Measurements from ENCODE around the gene SMIM38.

SMIM38 gene

DNA sequence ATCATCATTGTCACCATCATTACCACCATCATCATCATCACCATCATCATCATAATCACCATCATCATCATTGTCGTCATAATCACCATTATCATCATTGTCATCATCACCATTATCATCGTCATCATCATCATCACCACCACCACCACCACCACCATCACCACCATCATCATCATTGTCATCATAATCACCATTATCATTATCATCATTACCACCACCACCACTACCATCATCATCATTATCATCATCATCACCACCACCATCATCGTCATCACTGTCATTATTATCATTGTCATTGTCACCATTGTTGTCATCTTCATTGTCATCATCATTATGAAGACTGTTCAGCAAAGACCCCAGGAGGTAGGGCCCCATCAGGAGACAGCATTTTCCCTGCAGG, 33.3 kb downstream of the SMIM38 start:
- no peak for DNase-seq

DNA sequence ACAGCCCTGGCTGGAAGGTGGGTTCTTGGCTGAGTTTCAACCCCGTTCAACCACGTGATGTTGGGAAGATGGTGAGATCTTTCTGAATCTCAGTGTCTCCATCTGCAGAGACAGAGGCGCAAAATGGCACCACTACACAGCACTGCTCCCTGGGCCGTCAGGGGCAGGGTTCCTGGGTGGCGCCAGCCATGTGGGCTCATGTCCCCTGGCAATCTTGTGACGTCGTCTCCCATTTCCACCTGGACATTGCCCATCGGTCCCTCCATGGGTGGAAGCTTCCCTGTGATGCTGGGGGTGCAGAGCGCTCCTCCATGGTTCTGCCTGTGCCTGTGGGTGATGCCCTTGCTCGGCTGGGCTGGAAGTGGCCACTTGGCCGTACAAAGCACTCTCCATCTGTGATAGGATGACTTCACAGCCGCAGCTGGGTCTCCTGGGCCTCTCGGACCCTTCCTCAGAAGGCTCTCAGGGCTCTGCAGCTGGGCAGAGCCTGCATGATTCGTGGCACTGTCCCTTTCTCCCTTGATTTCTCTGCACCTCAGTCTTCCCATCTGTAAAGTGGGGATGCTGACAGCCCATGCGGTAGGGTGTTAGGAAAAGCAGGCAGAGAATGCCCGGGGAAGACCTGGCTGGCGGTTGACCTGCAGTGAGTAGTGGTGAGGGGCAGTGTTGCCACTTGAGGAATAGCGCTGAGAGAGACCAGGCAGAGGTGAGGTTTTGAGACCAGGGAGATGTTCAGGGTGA, 35.2 kb downstream of the SMIM38 start:
- DNase-seq, result no peak

DNA sequence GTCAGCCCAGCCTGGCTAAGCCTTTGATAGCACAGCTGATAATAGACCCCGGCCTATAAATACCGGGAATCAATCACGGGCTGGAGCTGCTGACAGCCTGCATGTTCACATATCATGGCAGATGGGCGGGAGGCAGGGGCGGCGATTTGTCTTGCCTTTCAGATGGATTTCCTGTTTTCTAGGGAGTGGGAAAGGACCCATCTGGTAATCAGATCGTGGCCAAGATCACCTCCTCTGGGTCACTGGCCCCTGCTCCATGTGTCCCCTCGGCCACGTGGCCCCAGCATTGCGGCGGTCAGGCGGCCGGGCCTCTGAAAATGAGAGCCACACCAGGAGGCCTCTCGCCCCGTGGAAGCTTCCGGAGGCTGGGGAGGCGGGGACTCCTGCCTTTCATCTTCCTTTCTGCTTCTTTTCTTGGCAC, 36.6 kb downstream of the SMIM38 start:
- no peak for DNase-seq

DNA sequence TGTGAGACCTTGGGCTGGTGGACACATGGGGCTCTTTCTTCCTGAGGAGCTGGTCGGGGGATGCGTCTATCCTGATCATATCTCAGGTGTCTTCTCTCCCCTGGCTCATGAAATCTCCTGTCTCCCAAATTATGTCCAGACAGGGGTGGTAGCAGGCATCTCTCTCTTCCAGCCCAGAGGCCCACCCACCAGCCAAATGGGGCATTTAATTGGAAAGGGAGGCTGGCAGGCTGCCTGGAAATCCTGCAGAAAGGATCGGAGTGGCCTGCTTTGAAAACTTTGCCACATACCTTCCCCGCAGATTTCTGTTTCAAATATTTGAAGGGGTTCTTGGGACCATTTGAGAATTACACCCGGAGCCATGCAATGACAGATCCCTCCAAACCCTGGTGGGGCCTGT, 37.4 kb downstream of the SMIM38 start:
- DNase-seq, result no peak

DNA sequence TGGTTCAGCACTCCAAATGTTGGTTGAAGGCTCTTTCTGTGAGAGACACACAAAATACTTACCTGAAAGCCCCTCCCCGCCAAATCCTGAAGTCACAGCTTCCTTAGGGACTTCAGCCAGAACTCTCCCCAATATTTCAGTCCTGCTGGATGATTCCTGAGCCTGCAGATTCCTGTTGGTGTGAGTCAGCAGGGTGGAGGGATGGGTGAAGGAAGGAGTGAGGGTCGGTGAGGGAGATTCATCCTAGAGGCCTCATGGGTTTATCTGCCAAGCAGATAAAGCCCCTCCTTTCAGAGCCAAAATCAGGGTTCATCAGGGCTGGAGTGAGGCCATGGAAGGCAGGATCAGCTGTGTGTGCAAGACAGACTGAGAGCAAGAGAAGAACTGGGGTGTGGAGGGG, 37.9 kb downstream of the SMIM38 start:
- no peak for DNase-seq

DNA sequence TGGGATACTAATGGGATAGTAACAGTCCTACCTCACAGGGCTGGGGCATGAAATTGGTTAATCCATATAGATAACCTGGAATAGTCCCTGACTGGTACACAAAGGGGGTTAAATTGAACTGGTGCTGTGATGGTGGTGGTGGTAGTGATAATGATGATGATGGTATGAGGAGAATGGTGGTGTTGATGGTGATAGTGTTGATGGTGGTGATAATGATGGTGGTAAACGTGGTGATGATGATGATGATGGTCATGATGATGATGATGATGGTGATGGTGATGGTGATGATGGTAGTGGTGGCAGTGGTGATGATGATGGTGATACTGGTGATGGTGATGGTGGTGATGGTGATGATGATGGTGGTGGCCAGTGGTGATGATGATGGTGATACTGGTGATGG, 38.7 kb downstream of the SMIM38 start:
- no peak for DNase-seq

DNA sequence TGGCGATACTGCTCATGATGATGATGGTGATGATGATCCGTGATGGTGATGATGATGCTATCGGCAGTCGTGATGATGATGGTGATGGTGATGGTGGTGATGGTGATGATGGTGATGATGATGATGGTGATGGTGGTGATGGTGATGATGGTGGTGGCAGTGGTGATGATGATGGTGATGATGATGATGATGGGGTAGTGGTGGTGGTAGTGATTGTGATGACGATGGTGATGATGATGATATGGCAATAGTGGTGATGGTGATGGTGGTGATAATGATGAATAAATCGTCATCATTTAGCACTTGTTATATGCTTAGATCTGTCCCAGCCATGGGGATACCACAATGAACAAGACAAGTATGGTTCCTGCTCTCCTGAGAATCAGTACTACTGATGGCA, 39.2 kb downstream of the SMIM38 start:
- no peak for DNase-seq

DNA sequence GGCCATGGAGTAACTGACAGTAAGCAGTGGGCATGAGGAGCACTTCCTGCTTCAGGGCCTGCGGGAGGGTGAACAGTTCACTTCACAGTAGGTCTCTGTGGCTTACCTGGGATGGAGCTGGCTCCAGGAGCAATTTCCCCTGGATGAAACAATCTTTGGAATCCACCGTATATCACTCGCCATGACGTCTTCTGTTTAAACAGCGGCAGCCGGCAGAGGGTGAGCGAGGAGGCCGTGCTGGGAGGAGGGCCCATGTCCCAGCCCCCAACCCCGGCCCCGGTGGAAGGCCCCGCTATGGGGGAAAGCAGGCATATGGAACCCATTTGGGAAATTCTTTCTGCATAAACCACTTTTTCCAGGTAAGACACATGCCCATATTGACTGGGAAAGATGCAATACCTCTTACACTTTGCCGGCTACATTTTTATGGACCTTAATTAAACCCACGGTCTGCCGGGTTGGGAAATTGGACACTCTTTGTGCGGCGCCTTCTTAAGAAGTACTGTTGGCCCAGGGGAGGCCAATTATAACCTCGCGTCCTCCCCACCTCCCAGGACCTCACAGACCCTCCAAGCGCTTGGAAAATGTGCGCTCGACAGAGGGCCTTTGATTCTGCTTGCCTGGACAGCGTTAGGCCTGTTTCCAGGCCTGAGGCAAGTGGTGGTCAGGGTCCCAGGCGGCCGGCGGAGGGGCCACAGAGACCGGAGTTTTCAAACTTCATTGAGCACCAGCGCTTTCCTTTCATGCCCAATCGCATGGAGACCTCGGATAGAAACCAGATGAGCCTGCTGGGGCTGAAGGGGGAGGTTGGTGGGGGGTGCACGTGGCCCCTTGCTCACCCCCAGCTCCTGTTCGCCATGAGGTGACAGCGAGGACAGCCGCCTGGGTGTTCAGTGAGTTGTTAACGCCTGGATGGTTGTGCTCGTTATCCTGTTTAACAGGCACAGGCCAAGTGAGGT, 40.4 kb downstream of the SMIM38 start:
- no peak for DNase-seq

DNA sequence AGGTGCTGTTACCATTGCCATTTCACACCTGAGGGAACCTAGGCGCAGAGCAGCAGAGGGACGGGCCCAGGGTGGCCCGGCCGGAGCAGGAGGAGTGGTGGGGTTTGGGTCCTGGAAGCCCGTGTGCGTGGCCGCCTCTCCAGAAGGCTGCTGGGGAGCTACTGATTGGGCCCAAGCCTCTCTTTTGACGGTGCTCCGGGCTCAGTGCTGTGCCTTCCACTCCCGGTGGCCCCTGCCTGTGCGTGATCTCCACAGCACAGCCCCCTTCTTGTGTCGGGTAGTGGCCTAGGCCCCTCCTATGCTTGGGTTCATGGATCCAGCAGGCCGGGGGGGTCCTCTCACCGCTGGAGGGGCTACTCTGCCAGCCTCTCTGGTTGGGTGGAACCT, 41.0 kb downstream of the SMIM38 start:
- DNase-seq, result no peak

DNA sequence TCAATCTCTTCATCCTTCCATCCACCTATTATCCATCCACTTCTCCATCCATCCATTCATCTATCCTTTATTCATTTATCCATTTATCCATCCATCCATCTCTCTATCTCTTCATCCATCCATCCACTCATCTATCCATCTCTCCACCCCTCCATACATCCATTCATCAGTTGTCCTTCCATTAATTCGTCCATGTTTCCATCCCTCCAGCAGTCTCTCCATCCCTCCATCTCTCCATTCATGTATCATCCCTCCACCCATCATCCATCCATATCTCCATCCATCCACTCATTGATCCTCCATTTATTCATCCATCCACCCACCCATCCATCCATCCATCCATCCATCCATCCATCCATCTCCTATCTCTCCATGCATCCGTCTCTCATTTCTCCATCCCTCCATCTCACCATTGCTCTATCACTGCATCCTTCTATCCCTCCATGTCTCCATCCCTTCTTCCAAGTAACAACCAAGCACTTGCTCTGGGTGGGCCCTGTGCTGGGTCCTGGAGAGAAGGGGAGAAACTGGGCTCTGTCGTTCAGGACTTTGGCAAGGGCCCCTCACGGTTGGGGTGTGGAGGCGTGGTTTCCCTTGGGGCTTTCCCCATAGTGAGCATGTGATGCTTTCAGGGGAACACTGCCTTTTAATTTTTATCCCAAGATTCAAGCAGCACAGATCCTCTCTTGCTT, 43.3 kb downstream of the SMIM38 start:
- DNase-seq, result no peak

DNA sequence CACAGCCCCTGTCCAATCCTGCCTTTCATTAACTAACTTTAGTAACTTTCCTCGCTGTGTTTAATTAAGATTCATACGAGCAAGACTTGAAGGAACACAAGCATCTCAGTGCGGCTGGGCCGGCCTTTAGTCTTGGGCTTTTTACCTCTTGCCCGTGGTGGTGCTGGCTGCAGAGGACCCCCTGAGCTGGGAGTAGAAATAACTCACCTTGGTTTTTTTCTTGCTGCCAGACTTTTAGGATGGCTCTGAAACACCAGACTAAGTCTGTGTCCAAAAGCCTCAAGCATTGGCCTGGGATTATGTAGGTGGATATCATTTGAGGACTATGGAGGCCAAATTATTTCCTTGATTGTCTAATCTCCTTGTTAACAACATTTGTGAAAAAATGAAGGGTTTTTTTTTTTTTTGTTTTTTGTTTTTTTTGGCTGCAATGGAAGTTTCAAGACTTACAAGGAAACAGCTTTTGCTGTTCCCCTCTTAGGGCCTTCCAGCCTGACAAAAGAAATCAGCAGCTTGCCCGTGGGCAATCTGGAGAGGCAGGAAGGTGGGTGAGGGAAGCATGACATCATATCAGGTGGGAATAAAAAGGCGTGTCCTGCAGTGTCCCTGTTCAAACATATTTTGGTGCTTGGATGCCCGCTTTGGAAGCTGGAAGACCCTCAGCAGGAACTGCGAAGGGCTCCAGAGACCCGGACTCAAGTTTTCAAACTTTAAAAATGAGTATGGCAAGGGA, 44.0 kb downstream of the SMIM38 start:
- DNase-seq, result no peak

DNA sequence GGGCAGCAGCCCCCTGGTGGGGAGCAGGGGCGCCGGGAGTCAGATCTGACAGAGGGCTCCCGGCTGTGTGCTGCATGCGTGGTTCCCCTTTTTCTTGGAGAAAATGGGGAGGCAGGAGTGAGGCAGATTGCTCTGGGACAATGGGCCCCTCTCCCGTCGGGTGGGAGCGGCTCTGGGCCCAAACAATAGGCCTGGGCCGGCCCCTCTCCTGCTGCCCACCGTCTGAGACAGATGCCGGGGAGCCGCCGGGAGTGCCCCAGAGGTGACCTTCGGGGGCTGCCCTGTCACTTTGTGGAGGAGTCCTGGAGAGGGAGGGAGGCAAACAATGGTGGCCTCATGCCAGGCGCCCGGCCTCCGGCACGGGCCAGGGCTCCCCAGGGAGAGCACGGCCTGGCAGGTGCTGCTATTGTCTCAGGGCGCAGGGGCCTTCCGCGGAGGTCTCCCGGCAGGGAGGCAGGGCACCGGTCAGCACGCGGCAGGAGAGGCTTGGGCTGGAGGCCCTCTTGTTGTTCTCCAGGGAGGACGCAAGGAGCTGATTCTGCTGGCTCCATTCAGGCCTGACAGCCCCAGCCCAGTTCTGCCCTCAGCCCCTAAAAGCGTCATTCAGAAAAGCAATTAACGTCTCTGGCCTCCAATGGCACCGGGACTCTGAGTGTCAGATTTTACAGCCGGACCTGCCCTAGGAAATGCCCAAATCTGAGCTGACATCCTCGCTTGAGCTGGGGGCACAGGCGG, 44.8 kb downstream of the SMIM38 start:
- DNase-seq, result no peak

DNA sequence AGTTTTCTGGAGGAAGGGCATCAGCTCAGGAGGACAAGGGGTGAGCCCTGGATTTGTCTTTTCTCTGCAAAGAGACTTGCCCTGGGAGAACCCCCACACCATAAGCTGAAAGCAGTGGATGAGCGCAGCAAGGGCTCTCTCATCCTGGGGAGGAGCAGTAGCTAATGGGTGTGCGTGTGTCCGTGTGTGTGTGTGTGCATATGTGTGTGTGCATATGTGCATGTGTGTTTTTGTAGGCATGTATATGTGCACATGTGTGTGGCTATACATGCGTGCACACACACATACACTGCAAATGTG, 45.3 kb downstream of the SMIM38 start:
- DNase-seq, result no peak

DNA sequence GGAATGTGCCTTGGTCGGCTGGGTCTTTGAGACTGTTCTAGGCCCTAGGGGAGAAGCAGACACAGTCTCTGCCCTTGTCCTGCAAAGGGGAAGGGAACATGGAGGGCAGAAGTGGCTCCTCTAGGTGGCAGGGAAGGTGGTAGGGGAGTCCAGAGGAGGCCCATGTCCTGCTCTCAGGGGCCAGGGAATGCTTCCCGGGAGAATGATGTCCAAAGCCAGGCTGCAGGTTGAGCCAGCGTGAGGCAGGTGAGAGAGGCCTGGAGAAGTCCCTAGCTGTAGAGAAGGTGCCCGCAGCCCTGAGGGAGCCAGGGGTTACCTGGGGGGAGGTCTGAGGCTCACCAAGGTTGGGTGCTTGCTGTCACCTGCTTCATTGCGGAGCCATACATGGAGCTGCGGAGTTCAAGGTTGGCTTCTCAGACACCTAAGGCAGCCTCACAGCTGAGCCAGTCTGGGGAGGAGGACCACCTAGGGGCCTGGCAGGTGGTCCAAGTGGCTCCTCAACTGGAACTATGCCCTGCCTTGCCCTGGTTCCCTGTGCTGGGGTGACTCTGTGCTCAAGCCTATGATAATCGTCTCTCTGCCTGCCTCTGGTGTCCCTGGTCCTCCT, 46.1 kb downstream of the SMIM38 start:
- no peak for DNase-seq

DNA sequence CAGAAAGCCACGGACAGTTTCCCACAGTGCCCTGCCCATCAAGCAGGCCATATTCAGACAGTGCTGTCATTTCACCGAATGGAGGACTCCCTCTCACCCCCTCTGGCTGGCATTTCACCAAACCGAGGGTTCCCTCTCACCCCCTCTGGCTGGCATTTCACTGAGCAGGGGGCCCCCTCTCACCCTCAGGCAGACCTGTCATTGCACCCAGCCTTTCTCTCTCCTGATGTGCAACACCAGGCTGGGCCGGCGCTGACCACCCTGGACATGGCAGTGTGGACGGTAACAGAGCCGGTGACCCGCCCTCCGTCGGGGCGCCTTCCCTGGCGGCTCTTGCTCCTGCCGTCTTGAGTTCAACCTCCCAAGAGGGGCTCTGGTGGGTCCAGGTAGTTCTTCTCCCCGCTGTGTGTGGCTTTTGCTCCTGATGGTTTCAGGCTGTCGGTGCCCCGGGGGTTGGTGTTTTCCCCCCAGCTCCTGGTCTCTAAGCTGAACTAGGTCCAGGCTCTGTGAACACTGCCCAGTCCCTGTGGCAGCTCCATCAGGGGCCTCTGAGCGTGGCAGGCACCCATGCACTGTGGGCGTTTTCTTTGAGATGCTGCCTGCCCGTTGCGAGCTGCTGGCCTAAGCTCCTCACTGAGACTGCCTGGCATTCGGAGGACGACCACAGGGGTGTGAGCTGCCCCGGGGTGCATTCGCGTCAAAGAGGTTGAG, 46.9 kb downstream of the SMIM38 start:
- no peak for DNase-seq

DNA sequence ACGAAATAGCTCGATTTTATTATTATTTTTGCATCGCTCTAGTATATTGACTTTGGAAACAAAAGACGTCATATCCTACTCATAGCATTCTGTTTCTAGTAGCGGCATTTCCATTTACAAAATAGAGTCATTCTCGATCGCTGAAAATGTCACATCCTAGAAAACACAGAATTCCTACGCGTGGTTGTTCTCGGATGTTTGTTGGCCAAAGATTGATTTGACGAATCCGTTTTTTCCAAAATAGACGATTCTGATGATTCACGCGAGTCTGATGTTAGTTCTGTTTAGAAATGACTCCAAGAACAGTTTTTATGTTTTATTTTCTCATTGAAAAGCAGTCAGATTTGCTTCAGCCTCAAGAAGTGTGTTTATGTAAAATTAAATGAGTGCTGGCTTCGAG, 47.6 kb downstream of the SMIM38 start:
- DNase-seq, result no peak

DNA sequence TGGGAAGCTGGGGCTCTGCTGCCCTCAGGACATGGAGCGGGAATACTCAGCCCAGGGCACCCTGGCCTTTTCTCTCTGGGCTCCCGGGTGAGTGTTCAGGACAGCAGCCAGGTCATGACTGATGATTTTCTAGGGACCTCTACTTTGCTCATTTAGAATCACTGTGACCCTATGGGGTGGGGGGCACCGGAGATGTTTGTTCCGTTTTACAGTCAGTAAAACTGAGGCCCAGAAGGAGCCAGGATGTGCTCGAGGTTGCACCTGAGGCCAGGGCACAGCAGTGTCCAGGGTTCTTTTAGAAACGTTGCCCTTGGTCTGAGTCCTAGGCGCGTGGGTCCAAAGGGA, 48.1 kb downstream of the SMIM38 start:
- DNase-seq, result no peak

DNA sequence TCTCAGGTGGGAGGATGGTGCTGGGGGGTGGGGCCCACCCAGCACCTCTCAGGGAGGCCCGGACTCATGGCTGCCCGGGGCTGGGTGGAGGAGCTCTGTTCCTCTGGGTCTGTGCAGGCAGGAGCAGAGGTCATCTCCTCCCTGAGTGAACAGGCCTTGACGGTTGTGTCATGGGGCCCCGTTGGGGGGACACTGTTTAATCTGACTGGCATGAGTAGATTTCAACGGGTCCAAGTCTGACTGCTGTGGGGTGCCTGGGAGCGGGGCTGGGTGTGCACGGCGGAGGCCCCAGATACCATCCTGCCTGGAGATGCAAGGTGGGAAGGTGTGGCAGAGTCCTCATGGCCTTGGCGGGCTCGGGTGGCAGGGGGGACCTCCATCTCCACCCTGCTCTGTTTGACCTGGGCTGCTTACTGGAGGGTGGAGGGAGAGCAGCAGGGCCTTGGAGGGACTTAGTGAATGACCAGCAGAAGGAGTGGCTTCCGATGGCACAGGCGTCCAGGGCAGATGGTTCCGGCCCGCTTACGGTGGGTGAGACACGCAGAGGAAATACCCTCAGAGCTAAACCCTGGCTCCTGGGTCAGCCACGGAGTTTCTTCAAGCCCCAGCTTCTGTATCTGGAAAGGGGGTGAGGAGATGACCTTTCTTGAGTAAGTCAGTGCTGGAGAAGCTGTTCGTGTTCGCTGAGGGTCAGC, 48.7 kb downstream of the SMIM38 start:
- no peak for DNase-seq

DNA sequence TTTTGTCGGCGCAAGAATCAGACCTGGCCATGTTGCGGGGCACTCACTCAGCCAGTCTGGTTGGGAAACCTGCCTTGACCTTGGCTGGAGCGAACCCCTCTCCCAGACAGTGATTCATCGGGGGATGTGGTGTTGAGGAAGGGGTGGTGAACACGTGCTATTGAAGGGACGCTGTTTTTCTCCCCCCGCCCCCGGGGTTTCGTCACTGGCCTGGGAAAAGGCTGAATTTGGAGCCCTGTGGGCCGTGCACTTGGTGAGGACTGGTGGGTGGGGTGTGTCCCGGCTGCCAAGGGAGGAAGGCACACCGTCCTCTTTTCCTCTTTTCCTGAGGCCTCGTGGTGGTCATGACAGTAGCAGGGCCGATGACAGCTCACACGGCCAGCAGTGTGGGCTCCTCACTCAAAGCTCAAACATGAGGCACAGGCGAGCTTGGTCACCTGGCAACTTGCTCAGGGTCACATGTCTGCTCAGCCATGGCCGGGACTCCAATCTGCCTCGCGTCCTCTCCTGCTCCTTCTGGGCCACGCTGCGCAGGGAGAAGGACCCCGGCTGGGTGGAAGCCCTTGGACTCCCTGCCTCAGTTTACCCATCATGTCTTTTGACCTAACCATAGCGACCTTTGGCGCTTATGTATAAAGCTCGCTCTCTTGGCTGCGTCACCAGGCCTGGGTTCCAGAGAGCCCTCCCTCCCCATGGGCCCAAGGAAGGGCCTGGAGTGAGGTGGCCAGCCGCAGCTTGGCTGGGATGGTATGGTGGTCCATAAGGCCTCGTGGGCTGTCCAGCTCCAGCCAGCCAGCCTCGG, 49.4 kb downstream of the SMIM38 start:
- DNase-seq, result no peak
